ENCODE data around the gene HAO2.
"Not testable (repeated sequence)": the region's sequence is repeated elsewhere in the genome, so short reads cannot be mapped to it uniquely, and the experiment has no call there.

The HAO2 gene

DNA sequence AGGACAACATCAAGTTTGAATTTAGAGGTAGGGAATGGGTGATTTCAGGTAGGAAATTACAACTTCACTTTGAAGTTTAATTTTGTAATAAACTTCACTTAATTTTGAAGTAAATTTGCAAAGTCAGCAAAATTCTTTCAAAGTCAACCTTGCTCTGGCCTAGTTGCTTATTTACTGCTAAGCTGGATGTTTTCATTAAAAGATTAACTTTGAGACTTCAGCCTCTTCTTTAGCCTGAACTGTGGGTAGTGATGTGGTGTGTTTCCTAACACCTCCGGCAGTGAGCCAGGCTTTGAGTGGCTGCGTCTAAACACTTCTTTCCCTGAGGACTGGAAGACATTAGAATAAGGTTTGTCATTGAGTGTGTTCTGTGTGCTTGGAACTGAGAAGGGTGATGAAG, at the start of gene HAO2:
Gene HAO2, plus strand, starts transcription at position 232 of the 400 bp plus-strand sequence. CDS start 12,301 bp downstream, outside the sequence.
- no peak for DNase-seq

DNA sequence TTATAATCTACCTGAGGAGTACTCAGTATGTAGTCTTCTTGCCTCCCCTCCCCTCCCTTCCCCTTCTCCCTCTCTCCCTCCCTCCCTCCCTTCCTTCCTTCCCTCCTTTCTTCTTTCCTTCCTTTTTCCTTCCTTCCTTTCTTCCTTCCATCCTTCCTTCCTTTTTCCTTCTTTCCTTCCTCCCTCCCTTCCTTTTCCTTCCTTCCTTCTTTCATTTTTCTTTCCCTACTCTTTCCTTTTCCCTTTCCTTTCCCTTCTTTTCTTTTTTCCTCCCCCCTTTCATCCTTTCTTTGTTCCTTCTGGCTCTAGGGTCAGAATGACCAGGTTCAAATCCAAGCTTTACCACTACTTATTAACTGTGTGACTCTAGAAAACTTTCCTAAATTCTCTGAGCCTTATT, 48.5 kb upstream of the HAO2 start:
- DNase-seq, result no peak

DNA sequence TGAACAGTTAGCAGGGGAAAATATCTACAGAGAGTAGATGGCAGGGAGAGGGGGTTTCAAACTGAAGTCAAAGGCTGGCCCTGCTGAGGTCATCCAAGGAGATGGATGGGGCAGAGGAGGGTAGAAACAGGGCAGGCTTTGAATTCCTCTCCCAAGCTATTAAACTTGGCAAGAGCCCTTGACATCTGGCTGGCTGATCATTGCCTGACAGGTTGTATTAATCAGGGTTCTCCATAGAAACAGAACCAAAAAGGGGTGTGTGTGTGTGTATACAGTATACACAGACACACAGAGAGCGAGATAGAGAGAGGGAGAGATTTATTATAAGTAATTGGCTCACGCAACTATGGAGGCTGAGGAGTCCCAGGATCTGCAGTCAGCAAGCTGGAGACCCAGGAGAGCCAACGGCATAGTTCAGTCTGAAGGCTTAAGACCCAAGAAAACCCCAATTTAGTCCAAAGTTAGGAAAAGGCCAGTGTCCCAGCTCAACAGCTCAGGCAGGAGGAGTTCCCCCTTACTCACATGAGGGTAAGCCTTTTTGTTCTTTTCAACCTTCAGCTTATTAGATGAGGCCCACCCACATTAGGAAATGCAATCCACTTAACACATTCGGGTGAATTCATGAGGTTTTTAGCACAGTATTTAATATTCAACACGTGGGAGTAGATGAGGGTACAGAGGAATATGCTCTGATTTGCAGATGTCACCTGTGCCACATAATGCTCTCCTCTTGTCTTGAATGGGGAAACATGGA, 46.7 kb upstream of the HAO2 start:
- no peak for DNase-seq

DNA sequence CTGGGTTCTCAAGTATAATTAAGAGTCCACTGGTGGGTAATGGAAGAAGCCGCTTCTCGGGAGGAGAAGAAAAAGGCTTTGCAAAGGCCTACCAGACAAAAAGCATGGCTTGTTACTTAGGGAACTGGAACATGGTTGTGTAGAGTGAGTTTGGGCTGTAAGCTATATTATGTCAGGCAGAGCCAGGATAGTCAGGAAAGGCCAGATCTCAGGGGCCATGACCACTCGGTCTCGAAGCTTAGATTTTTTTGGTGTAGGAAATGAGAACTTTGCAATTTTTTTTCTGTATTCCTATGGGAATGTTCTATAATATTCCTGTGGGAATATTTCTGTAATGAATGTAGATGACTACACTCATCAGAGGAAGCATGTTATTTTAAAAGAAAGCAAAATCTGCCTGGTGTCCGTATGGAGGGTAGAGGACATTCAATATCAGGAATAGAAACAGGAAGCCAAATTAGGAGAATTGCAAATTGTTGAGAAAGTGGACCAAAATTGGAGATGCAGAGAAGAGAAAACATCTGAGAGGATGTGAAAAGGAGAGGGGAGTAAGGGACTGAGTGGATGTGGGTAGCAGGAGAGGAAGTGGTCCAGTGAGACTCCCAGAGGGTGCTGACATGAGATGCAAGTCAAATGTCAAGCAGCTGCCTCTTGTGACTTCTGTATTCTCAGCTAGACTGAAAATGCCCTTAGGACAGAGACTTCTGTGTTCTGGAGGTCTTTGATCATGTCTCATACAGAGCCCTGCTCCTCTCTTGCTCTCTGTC, 45.2 kb upstream of the HAO2 start:
- no peak for DNase-seq

DNA sequence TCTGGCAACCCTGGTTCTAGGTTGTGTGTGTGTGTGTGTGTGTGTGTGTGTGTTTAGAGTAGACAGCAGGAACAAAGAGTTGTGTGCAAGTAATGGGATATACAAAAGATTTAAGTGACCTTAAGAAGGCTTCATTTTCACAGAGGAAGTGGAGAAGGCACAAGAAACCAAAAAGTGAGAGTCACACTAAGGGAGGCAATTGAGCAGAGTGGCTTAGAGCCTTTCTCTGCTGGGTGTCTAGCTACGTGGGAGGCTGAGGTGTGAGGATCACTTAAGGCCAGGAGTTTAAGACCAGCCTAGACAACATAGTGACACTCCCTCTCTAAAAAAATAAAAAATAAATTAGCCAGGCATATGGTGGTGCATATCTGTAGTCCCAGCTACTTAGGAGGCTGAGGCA, 44.4 kb upstream of the HAO2 start:
- no peak for DNase-seq

DNA sequence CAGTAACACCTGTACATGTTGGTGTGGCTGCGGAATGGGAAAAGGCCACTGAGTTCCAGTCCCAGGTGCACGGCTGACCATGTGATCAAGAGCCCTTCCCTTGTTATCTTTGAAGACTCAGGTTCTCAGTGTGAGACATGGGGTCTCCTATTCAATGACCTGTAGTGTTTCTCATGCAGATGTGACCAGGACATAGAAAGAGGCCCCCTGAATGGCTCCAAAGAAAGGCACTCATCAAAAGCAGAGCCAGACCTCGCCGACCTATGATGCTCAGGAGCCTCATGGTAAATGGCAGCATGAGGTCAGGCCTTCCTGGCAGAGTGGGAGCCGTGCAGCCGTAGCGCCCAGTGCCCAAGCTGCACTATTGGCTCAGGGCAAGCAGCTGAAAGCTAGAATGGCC, 42.3 kb upstream of the HAO2 start:
- DNase-seq, result no peak

DNA sequence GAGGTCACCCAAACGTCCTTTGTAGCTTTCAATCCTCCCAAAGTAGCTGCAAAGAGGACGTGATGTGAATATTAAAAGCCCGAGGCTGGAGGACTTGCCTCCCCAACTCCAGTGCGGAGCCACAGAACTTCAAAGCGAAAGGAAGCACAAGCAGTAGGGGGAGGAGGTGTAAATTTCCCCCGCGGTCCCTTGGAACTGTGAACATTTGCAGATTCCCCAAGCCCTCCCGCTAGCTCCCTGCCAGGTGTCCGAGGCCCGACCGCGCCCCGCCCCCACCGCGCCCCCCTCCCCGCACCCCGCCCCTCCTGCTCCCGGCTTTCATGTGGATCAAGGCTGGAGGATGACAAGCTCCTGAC, 41.5 kb upstream of the HAO2 start:
- no peak for DNase-seq

DNA sequence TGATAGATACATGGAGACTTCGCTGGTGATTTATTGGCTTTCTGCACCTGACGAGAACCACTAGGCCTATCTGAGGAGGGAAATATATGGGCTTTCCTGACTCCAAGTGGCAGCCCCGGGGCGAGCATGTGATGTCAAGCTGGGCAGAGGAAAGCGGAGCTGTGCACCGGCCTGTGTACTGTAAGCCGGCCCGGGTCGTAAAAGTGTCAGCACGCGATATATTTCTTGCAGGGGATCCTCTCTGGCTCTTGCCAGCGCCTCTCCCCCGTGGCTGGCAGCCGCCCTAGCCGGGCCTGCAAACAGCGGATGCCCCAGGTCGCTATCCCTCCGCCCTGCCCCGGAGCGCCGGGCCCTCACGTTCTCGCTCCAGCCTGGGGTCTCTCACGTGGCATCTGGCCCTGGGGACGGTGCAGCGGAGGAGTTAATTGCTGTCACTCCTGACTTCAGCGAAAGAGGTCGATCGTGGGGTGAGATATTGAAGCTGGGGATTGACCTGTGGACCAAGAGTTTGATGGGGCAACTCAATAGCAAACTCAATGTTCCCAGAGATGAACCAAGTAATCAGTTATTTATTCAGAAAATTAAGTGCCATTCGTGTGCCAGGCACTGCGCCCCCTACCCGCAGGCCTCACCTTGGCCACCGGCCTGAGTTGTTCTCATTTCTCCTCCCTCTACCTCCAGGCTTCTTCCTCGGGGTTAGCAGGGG, 41.0 kb upstream of the HAO2 start:
- DNase-seq, result peak; percentile 24

DNA sequence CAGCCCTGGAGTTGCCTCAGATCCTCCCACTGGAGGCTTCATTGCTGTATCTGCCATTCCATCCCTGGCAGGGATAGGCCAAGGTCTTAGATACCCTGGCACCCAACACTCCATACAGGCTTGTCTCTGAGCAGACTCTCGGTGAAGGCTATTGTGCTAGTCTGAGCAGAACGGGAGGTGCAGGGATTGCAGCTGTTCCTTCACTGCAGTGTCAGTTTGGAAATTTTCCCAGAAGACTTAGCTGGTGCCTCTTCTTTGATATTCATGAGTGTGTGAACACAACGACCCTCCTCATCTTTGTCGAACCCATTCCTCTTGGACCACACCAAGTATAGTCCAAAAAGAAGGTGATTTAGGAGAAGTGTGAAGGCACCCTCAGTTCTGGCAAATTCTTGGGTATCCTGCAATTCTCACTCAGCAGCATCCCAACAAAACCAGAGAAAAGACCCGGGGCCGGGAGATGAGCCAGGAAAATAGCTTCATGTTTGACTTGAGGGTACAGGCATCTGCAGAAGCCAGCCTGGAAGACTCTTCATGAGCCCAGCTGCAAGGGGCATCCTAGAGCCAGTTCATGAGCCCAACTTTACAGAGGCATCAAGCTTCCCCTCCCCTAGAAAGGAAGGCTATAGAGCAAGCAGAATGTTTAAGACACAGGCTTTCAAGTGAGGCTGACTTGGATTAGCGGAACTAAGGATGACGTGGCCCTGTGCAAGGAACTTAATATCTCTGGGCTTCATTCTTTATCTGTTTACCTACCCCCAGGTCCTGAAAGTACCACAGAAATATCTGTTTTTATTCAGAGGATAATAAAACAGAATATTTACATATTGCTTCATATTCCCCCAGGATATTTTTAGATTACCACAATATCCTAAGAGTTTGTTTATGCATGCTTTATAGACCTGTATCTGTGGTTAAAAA, 38.8 kb upstream of the HAO2 start:
- DNase-seq, result no peak

DNA sequence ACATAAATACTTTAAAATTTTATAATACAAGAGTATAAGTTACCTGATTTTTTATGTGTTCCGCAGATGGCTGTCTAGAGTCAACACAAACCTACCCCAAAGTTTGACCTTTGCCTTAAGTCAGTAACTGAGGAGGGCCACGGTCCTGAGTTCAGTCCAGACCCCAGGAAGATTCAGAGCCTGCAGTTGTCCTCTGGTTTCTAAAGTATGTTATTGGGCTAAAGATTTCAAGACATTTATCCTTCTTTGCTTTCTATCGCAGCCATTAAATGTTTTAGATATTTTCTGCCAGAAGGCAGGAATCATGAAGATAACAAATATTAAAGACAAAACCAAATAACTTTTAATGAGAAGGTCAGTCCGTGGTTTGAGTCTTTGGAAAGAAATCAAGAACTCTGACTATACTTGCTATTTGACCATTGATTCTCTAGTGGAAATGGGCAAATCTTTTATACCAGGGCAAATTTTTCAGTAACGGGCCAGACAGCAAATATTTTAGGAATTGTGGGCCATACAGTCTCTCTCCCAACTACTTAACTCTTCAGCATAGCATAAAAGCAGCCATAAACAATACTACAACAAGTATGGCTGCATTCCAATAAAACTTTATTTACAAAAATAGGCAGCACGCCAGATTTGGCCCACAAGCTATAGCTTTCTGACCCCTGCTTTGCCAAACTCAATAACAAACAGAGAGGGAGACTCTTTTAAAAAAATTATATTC, 38.0 kb upstream of the HAO2 start:
- DNase-seq, result no peak

DNA sequence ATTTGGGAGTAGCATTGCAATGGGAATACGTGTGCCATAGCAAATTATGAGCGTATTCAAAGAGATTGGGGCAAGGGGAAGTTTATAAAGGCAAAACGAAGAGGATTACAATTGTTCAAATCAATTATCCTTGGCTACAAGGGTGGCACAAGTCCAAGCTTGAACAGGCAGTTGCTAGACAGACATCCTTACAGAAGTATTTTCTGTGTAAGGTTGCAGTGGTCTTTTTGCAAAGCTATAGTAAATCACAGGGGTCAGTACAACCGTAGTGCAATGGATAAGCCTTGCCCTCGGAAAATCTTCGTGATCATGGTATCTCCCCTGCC, 37.4 kb upstream of the HAO2 start:
- no peak for DNase-seq

DNA sequence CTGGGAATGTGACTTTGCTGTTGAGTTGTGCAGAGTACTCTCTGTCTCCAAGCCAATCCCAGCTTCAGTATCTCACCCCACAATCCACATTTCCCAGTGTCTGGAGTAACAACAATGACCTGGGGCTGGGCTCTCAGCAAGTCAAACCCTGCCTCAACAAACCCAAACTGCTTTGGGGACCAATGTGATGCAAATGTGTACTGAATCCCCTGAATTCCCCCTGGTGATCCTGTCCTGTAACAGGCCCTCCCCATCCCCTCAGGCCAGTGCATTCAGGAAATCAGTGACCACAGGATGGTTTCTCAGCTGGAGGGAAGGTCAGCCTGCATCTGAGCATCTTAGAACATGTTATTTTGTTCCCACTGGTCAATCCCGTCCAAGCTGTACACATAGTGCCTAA, 36.7 kb upstream of the HAO2 start:
- no peak for DNase-seq

DNA sequence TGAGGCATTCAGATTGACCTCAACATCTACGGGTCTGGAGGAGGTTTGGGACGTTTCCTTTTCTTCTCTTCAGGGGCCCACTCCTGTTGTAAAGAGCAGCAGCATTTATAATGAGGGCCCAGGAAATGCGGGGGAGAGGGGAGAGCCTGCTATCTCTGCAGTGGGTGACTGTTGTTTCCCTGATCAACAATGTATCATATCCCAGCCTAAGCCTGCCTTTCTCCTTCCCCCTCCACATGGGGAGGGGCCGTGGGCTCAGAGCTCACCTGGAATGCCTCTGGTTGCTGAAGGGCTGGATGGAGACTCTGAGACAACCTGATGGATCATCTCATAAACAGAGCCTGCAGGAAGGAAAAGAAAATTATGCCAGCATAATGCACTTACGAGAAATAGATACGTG, 36.0 kb upstream of the HAO2 start:
- DNase-seq, result no peak

DNA sequence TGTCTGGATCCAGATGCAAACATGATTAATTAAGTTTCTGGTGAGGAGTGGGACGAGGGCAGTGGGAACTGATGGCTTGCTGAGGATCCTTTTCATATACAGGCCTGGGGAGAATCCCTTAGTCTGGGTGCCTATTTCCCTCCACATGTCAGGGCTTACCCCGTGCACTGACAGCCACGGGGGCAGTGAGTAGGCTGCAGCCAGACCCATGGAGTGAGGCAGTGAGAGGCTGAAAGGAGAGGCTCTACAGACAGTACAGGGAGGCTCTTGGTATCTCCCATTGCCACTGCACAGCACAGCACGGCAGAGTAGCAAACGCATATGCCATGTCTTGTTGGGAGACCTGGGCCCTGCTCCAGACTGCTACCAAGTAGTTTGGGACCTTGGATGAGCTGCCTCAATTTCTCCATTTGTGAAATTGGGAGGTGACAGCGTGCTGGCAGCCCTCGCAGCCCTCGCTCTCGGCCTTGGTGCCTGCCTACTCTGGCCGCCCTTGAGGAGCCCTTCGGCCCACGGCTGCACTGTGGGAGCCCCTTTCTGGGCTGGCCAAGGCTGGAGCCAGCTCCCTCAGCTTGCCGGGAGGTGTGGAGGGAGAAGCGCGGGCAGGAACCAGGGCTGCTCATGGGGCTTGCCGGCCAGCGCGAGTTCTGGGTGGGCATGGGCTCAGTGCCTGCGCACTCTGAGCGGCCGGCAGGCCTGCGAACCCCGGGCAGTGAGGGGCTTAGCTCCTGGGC, 35.3 kb upstream of the HAO2 start:
- DNase-seq, result no peak

DNA sequence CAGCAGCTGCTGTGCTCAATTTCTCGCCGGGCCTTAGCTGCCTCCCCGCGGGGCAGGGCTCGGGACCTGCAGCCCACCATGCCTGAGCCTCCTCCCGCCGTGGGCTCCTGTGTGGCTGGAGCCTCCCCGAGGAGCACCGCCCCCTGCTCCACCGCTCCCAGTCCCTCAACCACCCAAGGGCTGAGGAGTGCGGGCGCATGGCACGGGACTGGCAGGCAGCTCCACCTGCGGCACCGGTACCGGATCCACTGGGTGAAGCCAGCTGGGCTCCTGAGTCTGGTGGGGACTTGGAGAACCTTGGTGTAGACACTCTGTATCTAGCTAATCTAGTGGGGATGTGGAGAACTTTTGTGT, 34.7 kb upstream of the HAO2 start:
- DNase-seq, result not testable (repeated sequence)

DNA sequence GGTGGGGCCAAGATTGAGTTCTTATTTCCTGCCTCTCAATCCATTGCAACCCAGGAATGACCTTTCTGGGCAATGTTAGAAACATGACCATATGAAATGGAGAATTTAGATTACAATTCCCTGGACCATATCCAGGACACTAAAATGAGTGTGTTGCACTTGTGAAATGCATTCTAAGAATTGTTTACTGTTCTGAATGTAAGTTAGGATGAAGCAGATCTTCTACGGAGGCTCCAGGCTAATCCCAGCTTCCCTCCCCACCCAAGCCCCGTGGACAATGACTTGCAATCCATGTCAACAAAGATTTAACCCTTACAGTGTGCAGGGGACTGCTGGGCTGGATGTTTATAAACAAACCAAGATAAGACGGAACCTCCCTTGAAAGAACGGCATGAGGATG, 31.7 kb upstream of the HAO2 start:
- DNase-seq, result no peak

DNA sequence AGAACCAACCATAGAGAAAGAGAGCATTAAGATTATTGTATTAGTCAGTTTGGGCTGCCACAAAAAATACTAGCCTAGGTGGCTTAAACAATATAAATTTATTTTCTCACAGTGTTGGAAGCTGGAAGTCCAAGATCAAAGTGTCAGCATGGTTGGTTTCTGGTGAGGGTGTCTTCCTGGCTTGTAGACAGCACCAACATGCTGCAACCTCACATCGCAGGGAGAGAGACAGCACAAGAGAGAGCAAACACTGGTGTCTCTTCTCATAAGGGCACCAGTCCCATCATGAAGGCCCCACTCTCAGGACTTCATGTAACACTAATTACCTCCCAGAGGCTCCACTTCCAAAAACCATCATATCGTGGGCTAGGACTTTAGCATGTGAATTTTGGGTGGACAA, 30.6 kb upstream of the HAO2 start:
- DNase-seq, result no peak

DNA sequence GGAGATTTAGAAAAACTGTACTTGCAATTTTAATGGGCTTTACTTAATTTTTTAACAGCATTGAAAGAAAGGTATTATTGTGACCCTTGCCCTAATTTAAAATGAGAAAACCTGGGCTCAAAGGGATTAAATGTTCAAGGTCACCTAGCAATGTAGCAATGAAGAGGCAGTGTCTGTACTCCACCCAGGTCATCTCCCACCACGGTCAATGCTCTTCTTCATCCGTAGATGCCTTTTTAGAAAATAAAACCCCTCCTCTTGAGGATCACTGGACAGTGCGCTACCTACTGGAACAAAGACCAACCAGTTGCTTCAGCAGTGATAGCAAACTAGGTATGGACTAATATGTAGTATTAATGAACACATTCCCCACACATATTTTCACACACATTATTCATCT, 29.8 kb upstream of the HAO2 start:
- no peak for DNase-seq

DNA sequence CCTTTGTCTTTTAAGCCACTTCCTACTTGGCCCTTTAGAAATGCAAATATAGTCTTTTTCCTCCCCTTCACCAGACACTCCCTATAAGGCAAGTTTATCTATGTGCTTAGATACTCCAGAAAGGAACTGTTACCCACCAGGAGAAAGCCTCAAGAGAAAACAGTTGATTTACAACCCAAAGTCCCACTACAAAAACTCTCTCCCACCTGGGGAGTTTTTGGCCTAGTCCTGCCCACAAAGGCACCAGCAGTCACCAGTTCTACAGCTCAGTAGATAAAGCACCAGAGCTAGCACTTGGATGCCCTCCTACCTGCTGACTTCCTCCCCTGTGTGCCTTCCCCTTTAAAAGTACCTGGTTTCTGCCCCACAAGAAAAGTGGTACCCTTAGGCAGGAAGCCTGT, 27.7 kb upstream of the HAO2 start:
- no peak for DNase-seq

DNA sequence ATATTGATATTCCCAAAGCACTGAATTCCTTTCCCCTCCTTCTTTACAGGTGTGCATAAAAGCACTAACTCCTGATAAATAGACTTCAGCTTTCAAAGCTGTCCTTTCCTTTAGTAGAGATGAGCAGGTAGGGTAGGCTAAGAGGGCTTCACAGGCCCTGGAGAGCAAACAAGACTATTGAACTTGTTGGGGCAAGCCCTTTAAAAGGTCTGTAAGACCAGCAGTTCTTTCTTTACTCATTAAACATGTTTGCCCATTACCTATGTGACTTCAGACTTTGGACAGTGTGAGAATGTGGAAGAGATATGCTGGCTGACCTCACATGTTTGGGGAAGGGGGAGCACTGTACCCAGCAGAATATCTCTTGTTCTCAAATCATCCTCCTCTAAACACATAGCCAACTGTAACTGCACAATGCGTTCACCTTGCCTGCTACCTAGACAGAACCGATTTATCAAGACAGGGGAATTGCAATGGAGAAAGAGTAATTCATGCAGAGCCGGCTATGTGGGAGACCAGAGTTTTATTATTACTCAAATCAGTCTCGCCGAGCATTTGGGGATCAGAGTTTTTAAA, 27.1 kb upstream of the HAO2 start:
- DNase-seq, result no peak

DNA sequence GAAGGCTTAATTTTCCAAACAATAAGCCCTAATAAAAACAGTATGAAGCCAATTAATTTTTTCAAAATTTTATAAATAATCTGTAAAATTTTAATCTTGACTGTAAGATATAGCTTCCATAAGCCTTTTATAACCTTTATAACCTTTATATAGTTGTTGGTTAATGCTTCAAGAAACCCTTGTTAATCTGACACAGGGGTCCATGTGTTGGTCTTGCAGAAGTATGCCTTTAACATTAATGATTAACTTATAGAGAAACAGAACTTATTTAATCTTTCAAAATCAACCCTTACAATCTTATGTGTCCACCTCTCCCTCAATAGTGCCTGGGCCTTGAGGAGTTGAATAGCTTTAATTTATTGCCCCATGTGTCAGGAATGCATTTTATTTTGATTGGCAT, 23.2 kb upstream of the HAO2 start:
- DNase-seq, result no peak

Measured in activated CD8-positive, alpha-beta memory T cell treated with anti-CD3 and anti-CD28 coated beads, Interleukin-2, amount 50 U/mL, for 4 hours (primary cell).